Suppressor macrophage treated with lipopolysaccharide for 1 hour (primary cell): ENCODE measurements around the gene UBE2E2.

ENCODE experiments used
- DNase-seq, 3 donors: peaks; one replicate each; pipeline ENCODE4 v3.0.0-alpha.2; 2020 to 2022

UBE2E2 gene

GRCh38 chr3:23485922-23486321, 282.8 kb downstream of the UBE2E2 start:
- no peak for DNase-seq

GRCh38 chr3:23487015-23487414, 283.9 kb downstream of the UBE2E2 start:
- no peak for DNase-seq

GRCh38 chr3:23488618-23489017, 285.5 kb downstream of the UBE2E2 start:
- no peak for DNase-seq

GRCh38 chr3:23489300-23490158, 286.4 kb downstream of the UBE2E2 start:
- DNase-seq: peak in 2 of 3 donors; percentile 13 to 38

GRCh38 chr3:23490459-23490858, 287.3 kb downstream of the UBE2E2 start:
- peak; percentile 63 to 79 (median 78) for DNase-seq

- DNase-seq: no peak
Observed at GRCh38 chr3:23492057-23492456, 288.9 kb downstream of the UBE2E2 start.

- DNase-seq: no peak
Observed at GRCh38 chr3:23493889-23494288, 290.8 kb downstream of the UBE2E2 start.

GRCh38 chr3:23494967-23495366, 291.8 kb downstream of the UBE2E2 start:
- DNase-seq: no peak

GRCh38 chr3:23495507-23495906, 292.4 kb downstream of the UBE2E2 start:
- DNase-seq: no peak

GRCh38 chr3:23496165-23496564, 293.0 kb downstream of the UBE2E2 start:
- DNase-seq: no peak

GRCh38 chr3:23497156-23497555, 294.0 kb downstream of the UBE2E2 start:
- DNase-seq: no peak

- peak; percentile 40 to 59 (median 48) for DNase-seq
Observed at GRCh38 chr3:23501201-23501802, 298.2 kb downstream of the UBE2E2 start.

- no peak for DNase-seq
Observed at GRCh38 chr3:23508464-23508863, 305.3 kb downstream of the UBE2E2 start.

GRCh38 chr3:23518441-23518840, 315.3 kb downstream of the UBE2E2 start:
- no peak for DNase-seq

GRCh38 chr3:23519314-23520208, 316.4 kb downstream of the UBE2E2 start:
- no peak for DNase-seq

- DNase-seq: no peak
Observed at GRCh38 chr3:23527326-23527725, 324.2 kb downstream of the UBE2E2 start.

- DNase-seq: no peak
Observed at GRCh38 chr3:23533596-23533995, 330.5 kb downstream of the UBE2E2 start.

GRCh38 chr3:23533996-23534395, 330.9 kb downstream of the UBE2E2 start:
- DNase-seq: no peak

GRCh38 chr3:23537101-23537551, 334.0 kb downstream of the UBE2E2 start:
- DNase-seq: no peak

GRCh38 chr3:23539185-23539584, 336.1 kb downstream of the UBE2E2 start:
- no peak for DNase-seq

- DNase-seq: no peak
Observed at GRCh38 chr3:23540600-23540999, 337.5 kb downstream of the UBE2E2 start.

- DNase-seq: no peak
Observed at GRCh38 chr3:23542079-23542478, 339.0 kb downstream of the UBE2E2 start.

GRCh38 chr3:23546181-23546580, 343.1 kb downstream of the UBE2E2 start:
- DNase-seq: peak; percentile 48 to 86 (median 78)
